ENCODE data around the gene CHST9. TPM values are rescaled to one million over a fixed set of nuclear protein-coding genes. Genes with fewer than 3 reads are reported as not detected.

The CHST9 gene
- total and polyA plus RNA-seq, 7 donors = 0.12 to 3.1 (median 0.95) TPM; not detected in 1

- intact Hi-C loops (cut with DNase I) = no loop called here
- no peak overlapping the region for H3K27ac ChIP-seq
- no peaks in the 10 kb centered on the region for H3K9me3 ChIP-seq
- peaks cover 0 to 10% (median 4%) of the 10 kb centered on the region in 4 donors for H3K4me1 ChIP-seq
- DNase-seq = no peak
- H3K4me3 ChIP-seq = no peak overlapping the region
- H3K36me3 ChIP-seq = no peaks in the 10 kb centered on the region
- TF ChIP-seq POLR2AphosphoS5 (IDR thresholded peaks at IDR 0.05) (no peak), CTCF (IDR thresholded peaks at IDR 0.05) (no peak), EP300 (IDR thresholded peaks at IDR 0.05) (no peak), POLR2A (IDR thresholded peaks at IDR 0.05) (no peak)
- H3K27me3 ChIP-seq = peaks cover 0 to 16% (median 4%) of the 10 kb centered on the region in 3 donors
- 92 to 93% methylated on average over 5 of the region's 5 CpGs for WGBS, 2 donors
These were observed 323.0 kb downstream of the CHST9 start for GRCh38 chr18:26862084-26862483.

Measured in sigmoid colon (tissue), 7 donors.